HG03280 (cell line): ENCODE data around the gene DNAH17.

Source experiments
- ATAC-seq: cut with Tn5 transposase; IDR thresholded peaks from one replicate; pipeline ENCODE4 v1.9.1; 2021; ENCODE audit warnings: mild to moderate bottlenecking, moderate library complexity; ENCODE audit not compliant: unreplicated experiment

Gene DNAH17

DNA sequence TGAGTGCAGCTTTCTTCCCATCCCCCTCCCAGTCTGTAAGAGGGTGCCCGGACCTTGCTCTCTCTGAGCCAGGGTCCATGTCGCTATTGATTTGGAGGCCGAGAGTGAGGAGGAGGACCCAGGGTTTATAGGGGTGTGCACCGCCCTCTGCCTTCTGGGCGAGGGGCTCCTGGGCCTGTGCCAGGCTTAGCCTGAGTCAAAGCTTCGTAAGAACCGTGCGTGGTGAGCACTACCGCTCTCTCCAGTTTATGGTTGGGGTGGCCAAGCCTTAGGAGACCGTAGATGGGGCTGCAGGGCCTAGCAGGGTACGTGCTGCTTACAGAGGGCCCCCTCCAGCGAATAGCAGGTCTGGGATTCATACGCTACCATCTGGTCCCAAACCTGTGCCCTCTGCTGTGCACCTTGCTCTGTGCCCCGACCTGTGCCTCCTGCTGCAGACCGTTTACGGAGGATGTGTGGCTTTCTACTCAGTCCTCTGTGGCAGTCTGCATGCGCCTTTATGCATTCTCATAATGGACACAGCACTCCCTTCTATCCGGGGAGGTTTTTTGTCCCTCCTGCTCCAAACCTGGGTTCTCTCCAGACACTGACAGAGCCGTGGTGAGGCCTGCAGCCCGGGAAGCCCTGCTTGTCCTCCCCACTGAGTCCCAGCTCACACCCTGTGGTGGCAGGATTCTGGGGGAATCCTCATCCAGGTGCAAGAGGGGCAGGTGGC lies 144.0 kb downstream of the DNAH17 start:
- no peak for ATAC-seq

DNA sequence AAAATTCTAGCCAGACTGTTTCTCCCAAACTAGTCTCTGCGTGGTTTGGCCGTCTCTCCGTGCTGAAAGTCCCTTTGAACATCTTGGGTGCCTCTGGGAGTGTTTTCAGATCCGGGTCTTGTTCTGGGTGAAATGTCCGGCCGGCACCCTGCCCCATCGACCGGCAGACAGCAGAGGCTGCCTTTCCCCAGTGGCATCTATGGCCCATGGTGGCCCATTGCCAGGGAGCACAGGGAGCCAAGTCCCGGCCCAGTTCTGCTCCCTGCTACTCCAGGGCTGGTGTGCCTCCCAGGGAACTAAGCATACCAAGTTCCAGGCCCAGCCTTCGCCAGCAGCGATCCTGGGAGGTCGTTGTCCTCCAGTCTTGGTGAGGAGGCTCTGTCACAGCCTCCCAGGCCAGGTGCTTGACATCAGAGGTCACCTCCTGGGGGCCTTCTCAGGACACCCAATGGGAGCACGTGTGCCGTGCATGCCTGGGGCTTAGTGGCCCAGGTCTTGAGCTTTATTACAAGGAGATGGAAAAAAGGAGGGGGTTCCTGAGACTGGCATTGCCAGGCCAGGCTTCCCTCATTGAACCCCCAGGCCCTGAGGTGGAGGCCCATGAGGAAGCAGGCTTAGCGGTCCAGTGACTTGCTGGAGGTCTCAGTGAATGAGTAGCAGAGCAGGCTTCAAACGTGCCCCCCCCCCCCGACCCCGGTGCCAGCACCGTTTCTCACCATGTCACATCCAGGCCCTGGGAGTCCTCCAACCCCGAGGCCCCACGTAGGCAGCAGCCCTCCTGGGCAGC lies 144.8 kb downstream of the DNAH17 start:
- no peak for ATAC-seq

GRCh38 chr17:78431692-78431958 lies 145.6 kb downstream of the DNAH17 start:
- ATAC-seq: no peak

GRCh38 chr17:78430892-78431691 lies 146.1 kb downstream of the DNAH17 start:
- no peak for ATAC-seq

DNA sequence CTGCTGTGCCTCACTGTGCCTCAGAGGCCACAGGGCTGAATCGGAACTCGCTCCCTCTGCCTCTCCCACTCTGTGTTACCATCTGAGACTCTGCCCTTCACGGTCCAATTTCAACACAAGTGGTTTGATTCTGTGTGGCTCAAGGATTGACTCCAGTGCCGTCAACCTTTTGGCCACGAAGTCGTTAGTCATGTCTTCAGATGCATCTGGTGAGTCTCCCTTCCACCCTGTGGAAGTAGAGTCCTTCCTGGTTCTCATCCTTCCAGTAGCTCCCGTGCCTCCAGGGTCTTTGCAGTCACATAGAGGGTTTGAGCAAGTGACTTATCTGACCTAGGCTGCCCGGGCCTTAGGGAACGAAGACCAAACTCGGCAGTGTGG lies 147.6 kb downstream of the DNAH17 start:
- no peak for ATAC-seq

DNA sequence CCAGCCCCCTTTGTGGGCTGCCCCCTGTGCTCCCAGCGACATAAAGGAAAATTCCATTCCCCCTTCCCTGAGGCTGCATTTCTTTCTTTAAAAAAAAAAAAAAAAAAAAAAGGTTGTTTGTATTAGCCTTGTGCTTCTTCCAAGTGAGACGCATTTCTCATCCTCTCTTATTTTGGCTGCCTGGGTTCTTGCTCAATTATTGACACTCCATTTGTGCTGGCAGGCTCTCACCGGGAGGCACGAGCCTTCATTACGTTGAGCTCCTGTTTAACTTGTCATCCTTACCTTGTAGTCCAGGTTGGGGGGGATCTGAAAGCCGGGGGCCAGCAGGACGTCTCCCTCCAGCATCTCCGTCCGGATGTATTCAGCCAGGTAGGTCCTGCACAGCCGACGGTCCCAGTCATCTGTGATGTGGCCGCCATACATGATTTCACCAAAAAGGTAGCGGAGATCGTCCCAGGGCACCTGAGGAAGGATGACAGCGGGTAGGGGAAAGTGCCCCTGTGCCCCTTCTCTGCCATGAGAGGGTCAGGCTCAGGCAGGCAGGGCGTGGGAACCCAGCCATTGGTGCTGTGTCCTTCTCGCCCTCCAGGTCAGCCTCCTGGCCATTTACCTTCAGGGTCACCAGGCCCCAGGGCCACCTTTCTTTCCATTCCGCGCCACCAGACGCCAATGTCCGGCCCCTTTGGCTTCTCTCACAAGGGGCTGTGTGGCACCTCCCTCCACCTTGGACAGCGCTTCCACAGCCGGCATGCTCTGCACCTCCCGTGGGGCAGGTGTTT lies 148.2 kb downstream of the DNAH17 start:
- ATAC-seq: no peak

DNA sequence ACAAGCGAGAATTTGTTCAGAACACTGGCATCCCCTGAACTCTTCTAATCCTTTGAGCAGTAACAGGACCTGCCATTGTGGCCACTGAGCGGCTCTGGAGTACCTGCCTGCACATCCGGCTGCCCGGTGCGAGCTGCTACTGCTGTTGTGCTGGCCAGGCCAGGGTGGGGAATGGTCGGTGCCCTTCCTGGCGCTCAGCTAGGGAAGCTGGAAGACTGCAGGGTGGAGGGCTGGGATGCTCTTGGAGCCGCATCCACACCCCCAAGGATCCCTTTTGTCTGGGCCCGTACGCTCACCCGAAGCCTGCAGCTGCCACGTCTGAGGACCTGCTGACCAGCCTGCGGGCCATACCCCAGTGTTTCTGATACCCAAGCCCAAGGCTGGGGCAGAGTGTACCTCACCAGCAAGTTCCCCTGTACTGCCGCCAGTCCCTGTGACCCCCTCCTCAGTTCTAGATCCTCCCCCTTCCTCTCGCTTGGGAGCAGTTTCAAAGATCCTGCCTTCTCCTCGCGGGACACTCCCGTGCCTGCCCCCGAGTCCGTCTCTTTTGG lies 149.1 kb downstream of the DNAH17 start:
- no peak for ATAC-seq

DNA sequence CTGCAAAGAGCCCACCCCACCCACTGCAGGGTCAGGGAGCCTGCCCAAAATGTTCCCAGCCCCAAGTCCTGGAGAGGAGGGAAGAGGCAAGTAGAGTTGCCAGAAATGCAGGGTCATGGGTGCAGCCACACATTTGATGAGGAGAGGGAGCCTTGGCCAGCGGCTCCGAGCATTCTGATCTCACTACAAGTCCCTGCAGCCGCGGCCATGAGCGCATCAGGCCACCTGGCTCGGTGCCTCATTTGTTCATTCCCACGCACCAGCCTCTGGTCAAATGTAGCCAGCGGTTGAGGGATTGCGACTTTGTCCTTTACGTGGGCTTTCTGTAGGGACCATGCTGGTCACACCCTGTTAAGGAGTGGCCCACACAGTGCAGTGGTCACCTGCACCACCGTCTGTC lies 150.1 kb downstream of the DNAH17 start:
- no peak for ATAC-seq

- no peak for ATAC-seq
These were observed 150.8 kb downstream of the DNAH17 start for GRCh38 chr17:78426293-78426879.

GRCh38 chr17:78425429-78425828 lies 151.8 kb downstream of the DNAH17 start:
- ATAC-seq: no peak

DNA sequence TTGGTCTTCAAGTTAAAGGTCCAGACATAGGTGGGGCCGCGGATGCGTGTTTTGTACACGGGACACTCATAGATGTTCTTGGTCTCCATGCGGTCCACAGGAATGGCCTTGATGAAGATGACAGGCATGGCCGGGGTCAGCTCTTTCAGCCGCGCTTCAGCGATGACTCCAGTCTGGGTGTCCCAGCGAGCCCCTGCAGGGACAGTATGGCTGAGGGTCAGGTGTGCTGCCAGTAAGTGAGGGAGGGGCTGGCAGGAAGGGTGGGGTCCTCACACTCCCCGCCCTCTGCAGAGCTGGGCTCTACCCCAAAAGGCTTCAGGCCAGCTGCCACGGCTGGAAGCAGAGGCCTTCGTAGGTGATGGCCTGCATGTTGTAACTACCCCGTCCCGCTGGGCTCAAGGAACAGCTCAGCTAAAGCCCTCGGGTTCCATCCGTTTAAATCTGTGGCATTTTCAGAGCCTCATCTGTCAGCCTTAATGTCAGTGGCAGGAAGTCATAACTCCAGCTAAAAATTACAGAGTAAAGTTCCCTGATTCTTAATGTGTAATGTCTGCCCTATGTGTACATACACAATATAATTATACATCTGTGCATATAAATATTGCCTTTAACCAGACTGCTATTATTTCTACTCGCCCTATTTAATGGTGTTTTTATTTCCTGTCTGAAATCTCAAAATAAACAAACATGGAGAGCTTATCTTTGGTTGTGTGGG lies 153.1 kb downstream of the DNAH17 start:
- no peak for ATAC-seq

- no peak for ATAC-seq
These were observed 154.2 kb downstream of the DNAH17 start for GRCh38 chr17:78422872-78423588.

- ATAC-seq: no peak
These were observed 155.0 kb downstream of the DNAH17 start for GRCh38 chr17:78422267-78422605.

DNA sequence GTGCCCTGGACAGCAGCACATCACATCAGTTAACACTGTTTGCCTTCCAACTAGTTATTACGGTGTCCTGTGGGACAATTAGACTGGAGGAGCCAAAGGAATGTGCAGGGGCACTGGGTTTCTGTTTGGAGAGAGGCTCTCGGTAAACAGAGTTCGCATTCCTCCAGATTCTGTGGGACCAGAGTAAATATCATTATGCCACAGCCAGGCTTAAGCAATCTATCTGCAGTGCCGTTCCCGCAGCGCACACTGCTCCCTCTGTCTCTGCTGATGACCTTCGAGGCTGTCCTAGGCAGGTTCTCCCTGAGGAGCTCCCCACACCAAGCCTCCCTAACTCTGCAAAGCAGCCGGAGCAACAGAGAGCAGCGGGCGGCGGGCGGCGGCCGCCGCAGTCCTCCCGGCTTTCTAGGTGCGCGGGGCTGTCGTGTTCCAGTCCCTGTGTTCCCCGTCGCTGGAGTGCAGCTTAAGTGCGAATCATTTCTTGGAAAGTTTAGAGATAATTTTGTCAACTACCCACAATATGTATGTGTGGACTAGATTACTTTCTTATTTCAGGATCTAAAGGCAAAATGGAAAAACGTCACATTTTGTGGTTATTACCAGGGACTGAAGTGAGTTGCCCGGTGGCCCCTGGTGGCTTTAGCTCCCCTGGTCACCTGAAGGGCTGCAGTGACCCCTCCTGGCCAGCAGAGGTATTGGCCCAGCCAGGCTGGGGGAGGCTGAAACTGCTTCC lies 155.5 kb downstream of the DNAH17 start:
- ATAC-seq: peak; percentile 60

DNA sequence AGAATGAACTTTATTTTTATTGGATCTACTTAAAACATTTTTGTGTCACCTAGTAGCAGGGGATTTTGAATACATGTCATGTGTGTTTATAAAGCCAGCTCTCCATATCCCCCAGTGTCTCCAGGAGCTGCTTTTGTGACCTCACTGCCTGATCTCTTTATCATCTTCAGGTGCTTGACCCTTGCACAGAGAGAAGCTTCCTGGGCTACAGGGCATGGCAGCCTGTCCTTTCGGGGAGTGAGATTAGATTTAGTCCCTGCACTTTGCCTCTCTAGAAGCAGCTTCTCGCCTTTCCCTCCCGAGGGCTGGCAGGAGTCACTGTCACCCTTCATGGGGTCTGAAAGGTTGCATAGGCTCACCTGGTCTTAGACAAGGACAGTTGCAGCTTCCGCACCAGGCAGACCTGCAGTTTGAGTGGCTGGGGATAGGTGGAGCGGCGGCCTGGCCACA lies 156.1 kb downstream of the DNAH17 start:
- no peak for ATAC-seq

DNA sequence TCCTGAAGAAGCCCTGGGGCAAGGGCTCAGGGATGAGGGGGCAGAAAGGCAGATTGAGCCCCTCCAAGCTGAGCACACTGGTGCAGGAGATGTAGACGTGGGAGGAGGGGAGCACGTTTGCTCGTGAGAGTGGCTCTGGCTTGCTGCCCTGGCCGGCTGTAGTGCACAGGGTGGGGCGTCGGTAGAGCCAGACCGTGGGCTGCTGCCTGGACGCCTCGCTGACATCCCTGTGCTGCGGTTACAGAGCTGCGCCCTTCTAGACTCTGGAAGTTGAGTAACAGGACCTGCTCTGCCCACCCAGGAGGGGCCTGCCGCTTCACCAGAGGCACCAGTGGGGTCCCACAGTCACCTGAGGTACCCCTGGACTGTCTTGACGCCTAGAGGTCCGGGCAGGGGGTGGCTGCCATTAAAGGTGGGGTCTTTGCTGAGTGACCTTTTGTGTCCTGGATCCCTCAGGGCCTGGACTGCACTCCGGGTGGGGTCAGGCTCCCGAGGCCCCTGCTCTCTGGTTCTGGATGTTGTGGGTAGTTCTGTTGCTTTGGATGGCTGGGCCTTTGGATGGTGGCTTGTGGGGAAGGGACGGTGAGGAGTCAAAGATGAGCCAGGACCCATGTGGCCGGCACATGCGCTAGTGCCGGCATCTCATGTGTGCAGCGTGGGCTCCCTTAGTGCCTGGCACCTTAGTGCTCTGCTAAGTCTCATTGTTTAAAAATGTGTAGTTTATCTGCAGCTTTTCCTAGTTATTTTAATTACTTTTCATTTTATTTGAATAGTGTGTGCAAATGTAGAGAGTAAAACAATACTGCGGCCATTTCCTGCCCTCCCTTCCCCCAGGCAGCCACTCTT lies 157.0 kb downstream of the DNAH17 start:
- no peak for ATAC-seq

GRCh38 chr17:78418326-78419026 lies 158.7 kb downstream of the DNAH17 start:
- ATAC-seq: no peak
